BJ (cell line): ENCODE results near the gene SFXN5. TPM values are rescaled to one million over a fixed set of nuclear protein-coding genes. Genes with fewer than 3 reads are reported as not detected.

ENCODE experiments used
- CTCF ChIA-PET: fragments of 350-600 bp; formaldehyde crosslinking; extraction: SDS; loops from one replicate; lab custom pipeline; 2021; ENCODE audit warnings: antibody characterized with exemption, inconsistent platforms; lab: Yijun Ruan, JAX
- POLR2A ChIA-PET: fragments of 300-600 bp; sonication (Branson Sonifier 250); formaldehyde crosslinking; extraction: SDS; loops from one replicate; lab custom pipeline; 2021; ENCODE audit warnings: antibody characterized with exemption; lab: Charles Lee
- DNase-seq: peaks from one replicate; pipeline ENCODE4 v3.0.0-alpha.2; 2011; ENCODE audit warnings: low read depth
- H3K27me3 ChIP-seq: 2 replicates; pipeline ENCODE4 v1.6.0; 2011; ENCODE audit warnings: low read length; ENCODE audit not compliant: control insufficient read depth, insufficient read depth
- H3K36me3 ChIP-seq: 2 replicates; pipeline ENCODE4 v1.5.1; 2011; ENCODE audit warnings: low read length; ENCODE audit not compliant: control insufficient read depth, insufficient read depth
- H3K4me3 ChIP-seq: 2 replicates; pipeline ENCODE4 v1.5.1; 2011; ENCODE audit warnings: low read depth, mild to moderate bottlenecking, control low read depth, low read length
- CTCF ChIP-seq: IDR thresholded peaks from 2 replicates; pipeline ENCODE4 v1.5.1; 2011; ENCODE audit warnings: low read depth, mild to moderate bottlenecking, control low read depth, inconsistent platforms, low read length, moderate library complexity; ENCODE audit not compliant: insufficient read depth
- polyA plus RNA-seq: library from polyadenylated mRNA; depleted of rRNA; stranded (reverse); fragments of >200 nt; gene quantifications from 2 replicates; pipeline ENCODE4 v1.2.3, GENCODE V29; 2011

The SFXN5 gene
- polyA plus RNA-seq, 1 experiment, result 11.5 TPM

GRCh38 chr2:72990695-72991438 is 80.6 kb downstream of the SFXN5 start:
- TF ChIP-seq CTCF, result no peak
- Histone ChIP-seq H3K27me3 (no peaks in the 10 kb centered on the region), H3K36me3 (no peaks in the 10 kb centered on the region; the same call in none of the 2 replicates), H3K4me3 (no peak overlapping the region)
- ChIA-PET POLR2A (no interaction called here), CTCF (interaction anchor here (0.8 to 3.8 kb wide), 12 partner anchors 7 to 187 kb away, joined by 3 to 61 read pairs (median 8); partner anchors contain the start of gene SPR)
- DNase-seq, result no peak

GRCh38 chr2:72989770-72990556 is 81.5 kb downstream of the SFXN5 start:
- Histone ChIP-seq H3K4me3 (no peak overlapping the region), H3K27me3 (no peaks in the 10 kb centered on the region), H3K36me3 (no peaks in the 10 kb centered on the region; the same call in none of the 2 replicates)
- no peak for DNase-seq
- CTCF ChIA-PET, result interaction anchor here (0.9 to 2.8 kb wide), 5 partner anchors 16 to 187 kb away, joined by 4 to 14 read pairs (median 7); partner anchors contain the start of gene SPR
- TF ChIP-seq CTCF, result no peak
- POLR2A ChIA-PET, result no interaction called here

- no peak for TF ChIP-seq CTCF
- DNase-seq, result no peak
- ChIA-PET POLR2A (no interaction called here), CTCF (no interaction called here)
- Histone ChIP-seq H3K4me3 (no peak overlapping the region), H3K27me3 (no peaks in the 10 kb centered on the region), H3K36me3 (no peaks in the 10 kb centered on the region; the same call in 1 of the 2 replicates)
These were observed 82.7 kb downstream of the SFXN5 start for GRCh38 chr2:72988726-72989273.

GRCh38 chr2:72988041-72988440 is 83.5 kb downstream of the SFXN5 start:
- POLR2A ChIA-PET, result no interaction called here
- no peaks in the 10 kb centered on the region; the same call in 1 of the 2 replicates for H3K36me3 ChIP-seq
- H3K4me3 ChIP-seq, result no peak overlapping the region
- no peaks in the 10 kb centered on the region for H3K27me3 ChIP-seq
- DNase-seq, result no peak
- CTCF ChIA-PET, result interaction anchor here (0.8 to 2.3 kb wide), 3 partner anchors 14 to 224 kb away, joined by 3 to 11 read pairs (median 3); no protein-coding TSS in a partner anchor
- TF ChIP-seq CTCF, result no peak
